Stimulated activated naive CD4-positive, alpha-beta T cell (primary cell): Measurements from ENCODE around the gene ZP1.
A peak's percentile ranks its signal among the peaks of the same experiment; 100 is the strongest.

Experiments used
- DNase-seq, 6 experiments: peaks; one replicate each; lab custom pipeline; 2025; lab: John Stamatoyannopoulos, UW

ZP1 gene

DNA sequence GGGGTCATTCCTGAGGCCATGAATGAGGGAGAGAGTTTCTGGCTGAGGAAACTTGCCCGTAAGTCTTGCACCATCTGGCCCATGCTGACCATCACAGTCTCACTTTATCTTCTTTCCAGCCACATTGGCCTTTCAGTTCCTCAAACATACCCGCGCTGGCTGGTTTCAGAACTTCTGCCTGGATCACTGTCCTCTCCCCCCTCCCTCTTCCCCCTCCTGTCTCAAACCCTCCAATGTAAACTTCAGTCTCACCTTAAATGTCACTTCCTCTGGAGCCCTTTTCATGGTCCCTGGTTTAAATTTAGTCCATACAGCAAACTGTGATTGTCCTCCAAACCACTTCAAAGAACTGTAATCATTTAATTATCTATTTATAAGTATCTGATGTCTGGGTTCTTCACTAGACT lies 42.9 kb downstream of the ZP1 start:
- DNase-seq: no peak

DNA sequence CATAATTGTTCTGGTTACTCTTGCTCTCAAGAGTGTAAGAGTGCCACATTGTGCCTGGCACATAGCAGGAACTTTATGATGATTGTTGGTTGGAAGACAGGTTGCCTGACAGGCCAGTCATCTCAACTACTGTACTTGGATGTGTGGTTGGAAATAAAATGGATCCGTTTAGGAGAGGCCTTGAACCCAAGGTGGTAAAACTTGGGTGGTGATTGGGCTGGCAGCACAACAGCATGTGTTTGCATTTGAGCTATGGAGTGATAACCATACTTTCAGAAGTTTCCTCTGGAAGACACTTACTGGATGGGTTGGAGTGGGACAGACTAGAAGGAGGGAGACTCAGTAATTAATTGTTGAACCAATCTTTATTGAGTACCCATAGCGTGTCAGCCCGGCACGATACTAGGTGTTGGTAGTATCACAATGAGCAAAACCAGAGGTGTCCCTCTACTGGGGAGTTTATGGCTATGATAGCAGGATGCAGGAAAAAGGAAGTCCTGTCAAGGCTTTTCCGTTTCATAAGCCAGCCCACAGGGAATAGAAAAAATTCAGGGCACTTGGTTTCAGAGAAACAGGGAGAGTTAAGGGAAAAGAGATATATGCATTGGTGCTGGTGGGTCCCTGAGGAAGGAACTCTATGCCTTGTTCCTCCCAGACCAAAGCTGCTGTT lies 43.5 kb downstream of the ZP1 start:
- no peak for DNase-seq

DNA sequence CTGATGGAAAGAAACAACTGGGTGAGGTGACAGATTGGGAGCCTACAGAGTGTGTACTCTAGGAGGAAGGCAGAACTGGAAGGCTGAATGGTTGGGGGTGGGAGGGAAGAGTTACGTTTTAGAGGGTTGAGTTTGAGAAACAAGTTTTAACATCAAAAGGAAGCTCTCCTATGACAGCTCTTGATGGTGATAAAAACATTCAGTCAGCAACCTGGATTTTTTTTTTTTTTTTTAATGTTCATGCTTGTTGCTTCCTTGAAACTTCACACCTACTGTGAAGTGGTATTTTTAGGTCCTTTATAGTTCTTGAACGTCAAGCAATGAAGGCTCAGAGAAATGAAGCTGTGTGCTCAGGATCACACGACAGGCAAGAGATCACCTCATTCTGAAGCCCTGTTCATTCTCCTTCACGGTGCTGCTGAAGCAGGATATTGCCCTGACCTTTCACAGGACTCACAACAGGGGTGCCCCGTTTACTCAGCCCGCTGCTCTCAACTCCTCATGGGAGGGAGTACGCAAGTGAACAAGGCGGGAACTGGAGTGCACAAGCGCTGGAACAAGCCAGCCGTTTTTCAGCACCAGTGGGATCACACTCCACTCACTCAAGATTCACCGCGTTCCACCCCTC lies 45.0 kb downstream of the ZP1 start:
- DNase-seq: peak; percentile 23 to 82 (median 58)

DNA sequence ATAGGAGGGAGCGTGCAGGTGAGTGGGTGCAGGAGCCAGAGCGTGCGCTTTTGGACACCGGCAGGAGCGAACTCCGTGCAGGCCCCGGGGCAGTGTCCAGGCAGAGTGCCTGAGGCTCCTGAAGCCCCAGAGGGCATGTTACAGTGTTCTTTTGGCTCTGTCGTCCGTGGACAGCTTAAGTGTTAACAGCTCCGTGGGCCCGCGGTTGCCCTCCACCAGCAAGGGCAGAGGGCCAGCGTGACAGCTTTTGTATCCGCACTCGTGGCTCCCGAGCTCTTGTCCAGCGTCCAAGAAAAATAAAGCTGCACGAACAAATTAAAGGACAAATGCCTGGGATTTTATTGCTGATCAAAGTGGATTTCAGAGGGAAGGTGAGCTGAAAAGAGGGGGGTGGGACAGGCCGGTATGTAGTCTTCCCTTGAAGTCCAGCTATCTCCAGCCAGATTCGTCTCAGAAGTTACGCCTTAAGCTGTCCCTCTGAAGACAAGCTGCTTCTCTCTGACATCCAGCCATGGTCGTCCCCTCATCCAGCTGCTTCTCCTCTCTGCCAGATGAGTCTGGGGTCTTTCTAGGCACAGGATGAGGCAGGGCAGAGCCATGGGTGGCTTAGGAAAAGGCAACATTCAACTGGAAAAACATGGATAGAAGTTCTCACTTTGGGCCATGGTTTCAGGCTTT lies 45.6 kb downstream of the ZP1 start:
- no peak for DNase-seq

DNA sequence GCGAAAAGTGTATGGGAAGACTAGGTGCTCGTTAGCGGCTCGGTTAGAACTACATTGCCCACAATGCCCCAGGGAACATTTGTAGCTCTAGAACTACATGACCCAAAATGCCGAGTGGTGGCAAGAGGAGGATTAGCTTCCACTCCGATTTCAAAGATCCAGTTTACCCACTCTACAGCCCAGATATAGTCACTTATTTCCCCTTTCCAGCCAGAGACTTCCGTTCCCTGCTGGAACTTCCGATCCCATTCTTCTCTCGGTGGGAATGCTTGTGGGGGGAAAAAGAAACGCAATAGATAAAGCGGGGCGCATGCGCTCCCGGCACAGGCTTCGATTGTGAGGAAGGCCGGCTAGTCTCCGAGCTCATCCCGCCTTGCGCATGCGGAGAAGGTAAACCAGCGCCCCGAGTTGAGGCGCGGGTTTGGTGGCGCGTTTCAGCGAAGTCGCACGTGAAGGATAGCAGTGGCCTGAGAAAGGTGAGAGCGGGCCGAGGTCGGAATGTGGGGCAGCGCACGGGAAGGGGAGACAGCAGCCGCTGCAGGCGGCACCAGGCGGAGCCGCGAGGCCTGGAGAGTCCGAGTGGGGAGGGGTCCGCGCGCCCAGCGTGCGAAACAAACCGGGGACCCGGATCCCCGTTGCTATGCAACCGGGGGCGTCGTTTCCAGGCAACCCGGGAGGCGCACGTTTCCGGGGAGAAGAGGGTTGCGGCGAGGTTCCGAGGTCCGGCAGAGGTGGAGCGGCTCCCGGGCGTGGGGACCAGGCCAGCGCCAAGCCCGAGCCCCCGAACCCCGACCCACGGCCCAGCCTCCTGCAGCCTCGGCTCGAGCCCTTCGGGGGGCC lies 46.7 kb downstream of the ZP1 start, which contains the start of gene TMEM109:
Gene TMEM109, plus strand, starts transcription at position 366 of the 840 bp plus-strand sequence. CDS start 5,536 bp downstream, outside the sequence.
- DNase-seq: peak; percentile 80 to 95 (median 90)

DNA sequence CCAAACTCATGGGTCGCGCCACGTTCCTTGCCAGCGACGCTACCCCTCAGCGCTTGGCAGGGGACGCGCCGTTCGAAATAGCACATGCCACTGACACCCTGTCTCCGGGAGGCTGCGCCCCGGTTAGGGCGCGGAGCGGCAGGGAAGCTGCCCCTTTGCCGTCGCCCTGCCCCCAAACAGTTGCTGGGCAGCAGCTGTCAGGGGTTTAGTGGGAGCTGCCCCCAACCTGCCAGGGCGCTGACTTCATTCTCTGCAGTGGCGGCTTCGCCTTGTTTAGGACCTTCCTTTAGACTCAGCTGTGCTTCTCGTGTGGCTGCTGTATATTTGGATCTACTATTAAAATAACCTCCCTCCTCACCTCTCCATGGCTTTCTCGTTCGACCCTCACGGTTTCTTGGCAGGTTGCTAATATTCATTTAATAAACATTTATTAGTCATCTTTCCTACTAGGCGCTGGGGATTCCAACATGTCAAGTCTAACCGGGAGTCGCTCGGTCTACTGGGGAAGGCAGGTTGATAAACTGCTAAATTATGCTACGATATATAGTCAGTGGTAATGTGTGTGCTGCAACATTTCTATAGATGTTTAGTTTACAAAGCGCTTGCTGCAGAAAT lies 47.4 kb downstream of the ZP1 start:
- DNase-seq: peak in 5 of 6 experiments; percentile 32 to 67 (median 42)

DNA sequence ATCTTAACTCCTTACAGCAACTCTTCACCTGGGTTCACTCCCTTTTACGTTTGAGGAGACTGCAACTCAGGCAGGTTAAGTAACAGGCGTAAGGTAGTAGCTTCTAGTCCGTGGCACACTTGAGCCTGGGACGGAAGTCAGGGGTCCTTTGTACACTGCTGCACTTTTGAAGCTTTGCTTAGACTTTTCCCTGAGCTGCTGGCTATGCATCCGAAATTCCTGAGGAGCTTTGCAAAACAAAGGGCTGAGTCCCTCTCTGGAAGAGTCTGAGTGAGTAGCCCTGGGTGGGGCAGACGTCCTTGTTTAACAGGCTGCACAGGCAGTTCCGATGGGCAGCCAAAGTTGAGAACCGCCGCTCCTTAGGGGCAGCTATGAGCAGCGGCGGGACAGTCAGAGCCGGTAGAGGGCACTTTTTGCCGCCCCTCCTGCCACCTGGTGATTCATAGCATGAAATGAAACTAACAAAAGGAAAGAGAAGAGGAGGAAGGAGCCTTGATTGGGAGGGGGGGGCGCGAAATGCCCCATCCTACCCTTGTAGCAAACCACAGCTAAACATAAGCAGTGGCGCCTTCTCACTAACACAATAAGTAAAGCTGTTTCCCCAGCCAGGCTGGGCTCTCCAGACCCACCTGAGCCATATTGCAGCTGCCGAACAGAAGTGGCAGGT lies 48.0 kb downstream of the ZP1 start:
- peak; percentile 37 to 61 (median 46) for DNase-seq

DNA sequence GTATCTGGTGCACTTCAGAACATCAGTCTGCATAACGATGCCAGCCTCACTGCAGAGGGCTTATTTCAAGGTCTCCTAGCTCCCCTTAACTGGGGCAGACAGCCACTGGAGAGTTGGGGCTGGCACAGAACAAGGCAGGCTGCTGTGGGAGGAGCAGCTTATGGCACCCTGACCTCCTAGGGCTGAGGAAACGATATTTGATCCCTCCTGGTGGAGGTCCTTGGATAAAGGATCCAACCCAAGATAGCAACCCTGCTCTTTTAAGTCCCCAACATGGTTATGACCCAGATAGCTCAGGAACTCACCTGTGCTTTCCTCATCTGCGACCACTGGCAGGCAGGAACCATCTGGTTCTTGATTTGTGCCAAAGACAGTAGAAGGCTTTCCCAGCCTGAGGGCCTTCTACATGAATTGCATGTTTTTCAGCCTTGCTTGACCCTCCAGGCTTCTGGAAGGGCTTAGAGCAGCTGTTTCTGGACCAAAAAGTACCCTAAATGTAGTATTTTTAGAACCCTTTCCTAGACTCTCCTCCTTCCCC lies 49.4 kb downstream of the ZP1 start:
- no peak for DNase-seq

DNA sequence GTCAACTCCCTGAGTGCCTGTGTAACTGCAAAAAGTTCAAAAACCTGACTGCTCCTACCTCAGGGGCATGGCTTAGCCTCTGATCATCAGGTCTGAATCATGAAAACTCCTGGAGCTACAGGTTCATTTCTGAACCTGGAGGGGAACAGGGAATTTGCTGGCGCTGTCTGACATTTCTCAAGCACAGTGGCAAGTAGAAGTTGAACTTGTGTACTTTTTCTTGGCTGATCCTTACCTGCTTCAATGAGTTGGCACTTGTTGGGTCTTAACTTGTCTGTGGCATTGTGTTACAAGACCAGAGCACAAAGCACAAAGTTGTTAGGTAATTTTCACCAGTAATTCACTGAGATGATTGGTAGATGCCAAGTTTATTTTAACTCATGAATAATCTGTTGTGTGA lies 49.9 kb downstream of the ZP1 start:
- DNase-seq: no peak

DNA sequence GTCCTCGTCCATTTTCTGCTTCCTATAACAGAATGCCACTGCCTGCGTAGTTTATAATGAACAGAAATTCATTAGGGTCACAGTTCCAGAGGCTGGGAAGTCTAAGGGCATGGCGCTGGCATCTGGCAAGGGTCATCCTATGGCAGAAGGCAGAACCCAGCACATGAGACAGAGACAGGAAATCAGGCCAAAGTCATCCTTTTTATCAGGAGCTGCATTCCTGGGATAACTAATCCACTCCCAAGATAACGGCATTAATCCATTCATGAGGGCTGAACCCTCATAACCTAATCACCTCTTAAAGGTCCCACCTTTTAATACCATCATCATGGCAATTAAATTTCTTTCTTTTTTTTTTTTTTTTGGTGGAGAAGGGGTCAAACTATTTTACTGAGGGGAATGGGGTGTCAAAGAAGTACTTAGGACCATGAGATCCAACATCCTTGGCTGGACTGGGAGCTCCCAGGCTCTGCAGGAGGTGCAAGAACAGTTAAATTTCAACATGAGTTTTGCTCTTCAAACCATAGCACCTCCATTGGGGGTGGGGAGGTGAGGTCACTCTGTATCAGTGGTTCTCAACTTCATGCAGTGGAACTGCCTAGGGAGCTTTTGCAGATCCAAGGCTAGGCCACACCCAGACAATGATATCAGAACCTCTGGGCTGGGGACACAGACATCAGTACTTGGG lies 51.1 kb downstream of the ZP1 start:
- DNase-seq: no peak

DNA sequence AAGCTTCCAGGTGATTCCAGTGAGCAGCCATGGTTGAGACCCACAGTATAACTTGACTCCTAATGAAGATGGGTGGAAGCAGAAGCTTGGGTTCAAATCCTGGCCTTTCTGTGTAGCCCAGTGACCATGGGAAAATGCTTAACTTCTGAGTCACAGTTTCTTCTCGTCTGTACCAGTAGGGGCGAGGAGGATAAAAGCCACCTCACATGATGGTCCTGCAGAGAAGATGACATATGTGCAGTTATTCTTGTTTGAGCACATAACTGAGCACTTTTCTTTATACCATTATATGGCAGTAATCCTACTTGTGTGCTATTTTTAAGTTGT lies 51.6 kb downstream of the ZP1 start:
- DNase-seq: no peak

DNA sequence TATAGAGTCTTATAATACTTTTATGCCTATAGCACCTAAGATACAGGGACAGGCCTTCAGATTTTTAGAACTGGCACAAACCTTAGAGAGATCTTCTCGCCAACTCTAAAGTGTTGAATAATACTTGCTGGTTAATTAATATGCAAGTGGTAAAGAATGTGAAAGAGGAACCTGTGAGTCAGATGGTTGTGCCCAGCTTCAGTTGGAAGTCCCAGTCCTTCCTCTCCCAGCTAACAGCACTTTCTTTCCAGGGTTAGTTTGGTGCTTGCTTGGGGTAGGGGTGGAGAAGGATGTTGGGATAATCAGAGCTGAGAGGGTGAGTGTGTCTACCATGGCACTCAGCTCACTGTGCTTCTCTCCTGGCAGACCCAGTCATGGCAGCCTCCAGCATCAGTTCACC lies 52.0 kb downstream of the ZP1 start:
- DNase-seq: no peak

DNA sequence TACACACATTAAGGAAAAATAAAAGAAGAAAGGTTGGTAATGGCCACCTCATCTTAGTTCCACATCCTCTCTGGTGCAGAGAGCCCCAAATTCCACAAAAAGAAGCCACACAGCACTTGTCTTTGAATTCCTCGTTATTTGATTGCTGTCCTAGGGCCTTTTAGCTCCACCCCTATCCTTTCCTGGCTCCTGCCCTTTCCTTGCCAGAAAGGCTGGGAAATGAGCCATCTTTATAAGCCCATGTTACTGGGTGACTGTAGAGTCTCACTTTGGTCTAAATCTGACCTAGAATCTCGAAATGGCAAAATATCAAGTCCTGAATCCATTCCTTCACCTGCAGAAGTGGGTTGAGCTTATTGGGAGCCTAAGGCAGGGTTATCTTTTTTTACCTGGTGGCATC lies 52.6 kb downstream of the ZP1 start:
- no peak for DNase-seq

DNA sequence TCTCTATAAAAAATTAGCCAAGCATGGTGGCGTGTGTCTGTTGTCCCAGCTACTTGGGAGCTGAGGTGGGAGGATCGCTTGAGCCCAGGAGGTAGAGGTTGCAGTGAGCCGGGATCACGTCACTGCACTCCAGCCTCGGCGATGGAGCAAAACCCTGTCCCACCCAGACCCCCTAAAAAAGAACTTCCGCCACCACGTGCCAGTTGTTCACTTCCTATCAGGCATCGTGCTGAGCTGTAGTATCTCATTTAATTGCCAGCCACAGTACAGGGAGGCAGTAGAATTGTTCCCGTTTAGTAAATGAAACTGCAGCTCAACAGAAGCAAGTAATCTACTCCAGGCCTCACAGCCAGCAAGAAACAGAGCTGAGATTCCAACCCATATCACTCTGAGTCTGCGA lies 53.9 kb downstream of the ZP1 start:
- DNase-seq: no peak

DNA sequence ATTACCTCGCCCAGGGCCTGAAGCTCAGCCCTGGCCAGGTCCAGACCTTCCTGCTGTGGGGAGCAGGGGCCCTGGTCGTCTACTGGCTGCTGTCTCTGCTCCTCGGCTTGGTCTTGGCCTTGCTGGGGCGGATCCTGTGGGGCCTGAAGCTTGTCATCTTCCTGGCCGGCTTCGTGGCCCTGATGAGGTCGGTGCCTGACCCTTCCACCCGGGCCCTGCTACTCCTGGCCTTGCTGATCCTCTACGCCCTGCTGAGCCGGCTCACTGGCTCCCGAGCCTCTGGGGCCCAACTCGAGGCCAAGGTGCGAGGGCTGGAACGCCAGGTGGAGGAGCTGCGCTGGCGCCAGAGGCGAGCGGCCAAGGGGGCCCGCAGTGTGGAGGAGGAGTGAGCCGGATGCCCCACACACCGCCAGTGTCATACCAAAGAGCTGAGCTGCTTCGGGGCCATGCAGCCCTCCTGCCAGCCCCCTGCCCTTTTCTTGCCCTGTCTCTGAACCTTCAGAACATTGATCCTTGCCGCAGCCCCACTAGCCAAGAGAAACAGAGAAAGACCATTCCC lies 54.5 kb downstream of the ZP1 start:
- no peak for DNase-seq

DNA sequence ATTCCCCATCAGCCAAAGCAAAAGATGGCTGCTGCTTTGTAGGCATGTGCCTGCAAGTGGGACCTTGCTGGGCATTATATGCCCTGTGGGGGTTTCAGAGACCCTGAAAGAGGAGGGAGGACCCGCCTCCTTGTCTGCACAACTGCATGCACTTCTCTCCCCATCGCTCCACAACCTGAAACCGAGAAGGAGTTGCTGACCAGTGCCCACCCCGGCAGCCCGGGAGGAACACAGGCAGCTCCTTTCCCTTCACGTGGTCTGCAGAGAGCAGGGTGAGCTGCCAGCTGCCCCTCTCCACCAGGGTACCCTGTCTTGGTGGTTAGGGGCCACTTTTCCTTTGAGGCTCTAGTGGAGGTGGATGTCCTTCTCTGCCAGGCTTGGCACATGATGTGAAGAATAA lies 55.6 kb downstream of the ZP1 start:
- no peak for DNase-seq

DNA sequence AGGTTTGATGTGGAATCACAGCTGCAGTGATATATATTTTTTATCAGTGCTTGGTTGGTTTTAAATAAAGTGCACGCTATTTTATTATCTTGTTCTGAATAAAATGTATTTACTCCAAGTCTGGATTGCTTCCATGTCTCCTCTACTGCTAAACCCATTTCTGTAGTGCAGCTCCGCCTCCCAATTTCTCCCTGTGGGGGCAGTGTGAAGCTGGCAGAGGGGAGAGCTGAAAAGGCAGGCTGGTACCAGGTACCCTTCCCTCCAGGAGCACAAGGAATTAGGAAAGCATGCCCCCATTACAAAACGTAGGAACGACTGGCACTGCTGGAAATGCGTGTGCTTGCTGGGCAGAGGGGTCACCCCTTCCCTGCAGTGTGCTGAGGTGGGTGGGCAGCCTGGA lies 56.0 kb downstream of the ZP1 start:
- no peak for DNase-seq

DNA sequence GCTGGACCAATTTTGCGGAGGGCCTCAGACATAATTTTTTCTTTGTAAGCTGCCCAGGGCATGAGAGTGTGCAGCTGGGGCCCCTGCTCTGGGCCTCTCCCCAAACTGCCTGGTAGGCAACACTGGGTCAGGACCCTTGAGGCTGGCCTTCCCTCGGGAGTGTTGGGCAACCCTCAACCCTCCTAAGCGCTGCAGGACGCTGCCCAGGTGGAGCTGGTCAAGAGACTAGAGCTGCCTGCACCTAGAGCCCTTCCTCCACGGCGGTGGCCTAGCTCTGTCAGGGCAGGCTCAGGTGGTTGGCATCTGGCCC lies 56.4 kb downstream of the ZP1 start:
- DNase-seq: no peak

DNA sequence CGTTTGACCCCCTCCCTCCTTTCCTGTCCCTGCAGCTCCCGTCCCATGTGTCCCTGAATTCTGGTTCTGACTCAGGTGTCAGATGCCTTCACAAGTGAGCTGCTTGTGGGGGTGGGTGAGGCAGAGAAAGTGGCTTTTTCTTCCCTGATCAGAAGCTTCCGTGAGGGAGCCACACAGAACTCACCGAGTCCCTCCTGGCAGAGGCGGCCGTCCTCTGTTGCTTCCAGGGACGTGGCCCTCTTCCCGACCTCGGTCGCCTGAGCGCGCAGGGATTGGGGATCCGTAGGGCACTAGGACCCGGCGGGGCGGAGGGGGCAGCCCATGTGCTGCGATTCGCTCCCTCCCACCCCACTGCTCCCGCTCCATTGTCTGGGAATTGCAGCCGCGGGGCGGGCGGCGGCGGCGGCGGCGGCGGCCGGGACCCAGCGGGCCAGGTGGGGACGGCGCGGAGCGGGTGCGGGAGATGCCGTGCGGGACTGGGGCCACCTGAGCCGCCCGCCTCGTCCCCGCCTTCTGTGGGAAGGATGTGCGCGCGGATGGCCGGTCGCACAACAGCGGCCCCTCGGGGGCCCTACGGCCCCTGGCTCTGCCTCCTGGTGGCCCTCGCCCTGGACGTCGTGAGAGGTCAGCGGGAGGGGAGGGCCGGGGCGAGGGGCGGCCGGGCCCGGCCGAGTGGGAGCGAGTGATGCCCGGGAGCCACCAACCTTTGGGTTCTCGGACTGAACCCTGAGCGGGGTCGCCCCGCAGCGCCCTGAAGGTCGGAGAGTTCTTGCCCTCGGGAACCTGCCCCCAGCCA lies 57.0 kb downstream of the ZP1 start, which contains the start of gene TMEM132A:
Gene TMEM132A, plus strand, starts transcription at position 351 of the 796 bp plus-strand sequence. Its CDS starts 174 bp downstream, at position 525.
- no peak for DNase-seq
